HL-60/S4 treated with phorbol 12-myristate 13-acetate at 8.2 ng/mL for 4 days and 3 days (cell line): ENCODE measurements around the gene BTBD7.
"Not testable (repeated sequence)": the region's sequence is repeated elsewhere in the genome, so short reads cannot be mapped to it uniquely, and the experiment has no call there.

Experiments
- in situ Hi-C: fragments of 300-500 bp; cut with MboI; formaldehyde crosslinking; loops from 2 replicates; pipeline ENCODE4 v1.15.0; 2022; ENCODE audit warnings: low sequenced_read_pairs

Gene BTBD7

GRCh38 chr14:93332853-93333630 lies at the start of gene BTBD7:
BTBD7 (minus strand) TSS chr14:93333036; CDS start chr14:93296051, 36,985 bp downstream.
- in situ Hi-C loops, result no loop called here

DNA sequence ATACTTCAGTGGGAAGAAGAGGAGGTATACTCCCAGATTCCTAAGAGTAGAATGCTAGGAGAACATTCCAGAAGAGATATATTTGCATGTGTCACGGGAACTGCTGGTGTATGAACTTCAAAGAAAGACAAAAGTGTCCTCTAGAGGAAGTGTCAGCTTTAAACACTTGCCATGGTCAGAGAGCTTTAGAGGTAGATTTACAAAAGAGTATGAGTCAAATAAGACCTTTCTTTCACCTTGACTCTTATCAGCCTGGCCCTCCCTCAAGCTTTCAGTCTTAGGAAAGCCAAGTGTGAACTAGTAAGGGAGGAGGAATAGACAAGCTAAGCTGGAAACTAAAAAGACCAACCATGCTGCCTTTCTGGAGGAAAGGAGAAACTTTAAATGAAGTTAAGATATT lies 48.8 kb upstream of the BTBD7 start:
- in situ Hi-C loops, result no loop called here

- in situ Hi-C loops, result no loop called here
Measured at GRCh38 chr14:93379831-93380230, 47.0 kb upstream of the BTBD7 start.

GRCh38 chr14:93375673-93376156 lies 42.9 kb upstream of the BTBD7 start:
- in situ Hi-C loops, result no loop called here

GRCh38 chr14:93369713-93370266 lies 37.0 kb upstream of the BTBD7 start:
- in situ Hi-C loops, result no loop called here

GRCh38 chr14:93368996-93369712 lies 36.3 kb upstream of the BTBD7 start:
- in situ Hi-C loops, result no loop called here

DNA sequence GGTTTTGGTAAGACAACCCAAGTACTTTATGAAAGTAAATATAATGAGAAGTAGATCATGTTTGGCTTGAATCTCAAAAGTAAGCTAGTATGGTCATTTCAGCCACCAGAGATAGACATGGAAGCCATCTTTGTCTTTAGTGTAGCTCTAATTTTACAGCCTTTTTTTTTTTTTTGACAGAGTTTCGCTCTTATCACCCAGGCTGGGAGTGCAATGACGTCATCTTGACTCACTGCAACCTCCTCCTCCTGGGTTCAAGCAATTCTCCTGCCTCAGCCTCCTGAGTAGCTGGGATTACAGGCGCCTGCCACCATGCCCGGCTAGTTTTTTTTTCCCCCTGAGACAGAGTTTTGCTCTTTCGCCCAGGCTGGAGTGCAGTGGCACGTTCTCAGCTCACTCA lies 22.0 kb upstream of the BTBD7 start:
- in situ Hi-C loops, result not testable (repeated sequence)

DNA sequence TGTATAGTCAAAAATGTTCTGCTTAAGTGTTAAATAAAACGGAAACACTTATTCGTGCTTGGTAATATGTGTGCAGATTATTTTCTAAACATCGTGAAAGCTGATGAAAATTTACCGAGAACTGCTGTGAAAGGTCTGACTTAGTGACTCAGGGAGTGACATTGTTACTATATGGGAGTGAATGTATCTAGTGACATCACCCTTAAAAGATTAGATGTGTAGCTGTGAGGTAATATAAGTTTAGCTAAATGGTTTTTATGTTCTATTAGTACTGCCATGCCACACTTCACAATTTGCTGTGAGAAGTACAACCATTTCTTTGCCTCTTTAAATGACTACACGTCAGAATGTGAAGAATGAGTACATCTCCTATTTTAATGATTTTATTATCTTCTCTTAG lies 15.5 kb upstream of the BTBD7 start:
- in situ Hi-C loops, result no loop called here

GRCh38 chr14:93347850-93348249 lies 15.0 kb upstream of the BTBD7 start:
- in situ Hi-C loops, result no loop called here

DNA sequence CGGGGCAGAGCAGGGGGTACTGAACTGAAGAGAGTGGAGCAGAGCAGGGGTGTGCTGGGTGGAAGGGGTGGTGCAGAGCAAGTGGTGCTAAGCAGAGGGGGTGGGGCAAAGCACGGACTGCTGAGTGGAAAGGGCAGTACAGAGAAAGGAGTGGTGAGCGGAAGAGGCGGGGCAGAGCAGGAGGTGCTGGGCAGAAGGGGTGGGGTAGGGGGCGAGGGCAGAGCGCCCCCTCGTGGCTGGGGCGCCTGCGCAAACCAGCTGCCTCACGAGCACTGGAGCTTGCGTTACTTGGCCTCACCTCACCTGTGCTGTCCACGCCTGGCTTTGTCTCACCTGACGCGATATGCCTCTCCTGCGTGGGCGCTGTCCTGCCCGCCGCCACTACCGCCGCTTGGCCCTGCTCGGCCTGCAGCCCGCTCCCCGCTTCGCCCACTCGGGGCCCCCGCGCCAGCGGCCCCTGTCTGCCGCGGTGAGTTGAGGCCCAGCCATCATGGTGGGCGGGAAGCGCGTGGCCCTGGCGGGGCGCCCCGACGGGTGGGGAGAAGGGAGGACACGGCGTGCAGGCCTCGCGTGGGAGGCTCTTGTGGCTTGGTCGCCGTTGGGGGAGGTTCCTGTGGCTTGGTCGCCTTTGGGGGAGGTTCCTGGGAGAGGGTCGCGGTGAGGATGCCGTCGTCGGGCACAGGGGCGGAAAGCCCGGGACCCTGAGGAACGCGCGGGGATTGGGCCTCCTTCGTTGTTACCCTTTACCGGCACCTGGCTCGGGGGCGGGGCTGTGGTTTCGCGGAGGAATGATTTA lies 14.3 kb upstream of the BTBD7 start, which contains the start of gene COX8C:
COX8C (plus strand) TSS at position 257 of the 796 bp plus-strand sequence; CDS start at position 344, 87 bp downstream.
- in situ Hi-C loops, result no loop called here

DNA sequence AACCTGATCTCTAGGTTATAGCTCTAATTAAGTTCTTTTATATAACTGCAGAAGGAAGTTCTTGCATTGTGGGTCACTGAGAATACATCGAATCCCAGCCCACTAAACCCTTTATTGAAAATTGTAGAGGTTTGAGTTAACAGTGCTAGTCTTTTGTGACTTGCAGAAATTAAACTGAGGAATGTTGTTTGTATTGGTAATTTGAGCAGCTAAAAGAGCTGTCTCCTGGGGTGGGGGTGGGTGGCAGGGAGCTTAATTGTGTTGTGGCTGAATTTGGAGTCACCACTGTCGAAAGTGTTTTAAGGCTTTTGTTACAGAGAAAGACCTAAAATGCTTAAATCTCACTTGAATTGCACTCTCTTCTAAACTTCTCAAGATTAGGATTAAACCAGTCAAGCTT lies 11.0 kb upstream of the BTBD7 start:
- in situ Hi-C loops, result no loop called here

GRCh38 chr14:93343266-93343665 lies 10.4 kb upstream of the BTBD7 start:
- in situ Hi-C loops, result no loop called here

- in situ Hi-C loops, result no loop called here
Measured at GRCh38 chr14:93337884-93338283, 5.0 kb upstream of the BTBD7 start.

GRCh38 chr14:93337143-93337753 lies 4.4 kb upstream of the BTBD7 start:
- in situ Hi-C loops, result no loop called here

- in situ Hi-C loops, result no loop called here
Measured at GRCh38 chr14:93333631-93334103, 831 bp upstream of the BTBD7 start.

- in situ Hi-C loops, result no loop called here
Measured at GRCh38 chr14:93332397-93332852, 411 bp downstream of the BTBD7 start.

- in situ Hi-C loops, result no loop called here
Measured at GRCh38 chr14:93331728-93332396, 974 bp downstream of the BTBD7 start.

GRCh38 chr14:93331002-93331727 lies 1.7 kb downstream of the BTBD7 start:
- in situ Hi-C loops, result no loop called here

DNA sequence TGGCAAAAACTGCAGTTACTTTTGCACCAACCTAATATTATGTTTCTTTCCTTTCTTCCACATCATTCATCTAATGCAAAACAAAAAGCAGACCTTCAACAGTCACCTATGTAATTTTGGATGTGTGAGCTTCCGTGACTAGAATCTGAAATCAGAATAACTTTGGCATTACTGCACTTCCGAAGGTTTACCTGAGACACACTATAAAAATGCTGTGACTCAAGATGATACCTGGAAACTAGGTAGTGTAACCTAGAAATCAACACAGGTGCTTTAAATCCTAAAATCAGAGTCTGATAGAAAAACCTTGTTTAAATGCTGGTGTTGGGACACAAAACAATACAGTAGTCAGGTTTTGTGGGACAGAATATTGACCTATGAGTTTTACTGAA lies 2.2 kb downstream of the BTBD7 start:
- in situ Hi-C loops, result no loop called here
